Prostate gland (tissue), 2 donors: ENCODE data around the gene CHRNG. TPM values are rescaled to one million over a fixed set of nuclear protein-coding genes. Genes with fewer than 3 reads are reported as not detected.

Experiments
- DNase-seq: peaks from one replicate; pipeline ENCODE4 v3.0.0-alpha.2; 2019; ENCODE audit warnings: low spot score
- H3K27ac ChIP-seq, 2 donors: fragments of 200-600 bp; sonication (generic); 2 replicates each; pipeline ENCODE4 v1.5.1; 2017 to 2019
- H3K27me3 ChIP-seq: fragments of 200-600 bp; sonication (generic); replicated peaks from 2 replicates; pipeline ENCODE4 v1.5.1; 2019; ENCODE audit not compliant: insufficient read depth
- H3K36me3 ChIP-seq, 2 donors: fragments of 200-600 bp; sonication (generic); 1 replicate in 1 of 2; 2 replicates in 1 of 2; pipeline versions ENCODE4 v1.5.1 to v1.8.1; 2017 to 2019
- H3K4me1 ChIP-seq: fragments of 200-600 bp; sonication (generic); replicated peaks from 2 replicates; pipeline ENCODE4 v1.5.1; 2019
- H3K4me3 ChIP-seq, 2 donors: fragments of 200-600 bp; sonication (generic); 2 replicates each; pipeline ENCODE4 v1.5.1; 2017 to 2019
- H3K9me3 ChIP-seq: fragments of 200-600 bp; sonication (generic); 2 replicates; pipeline ENCODE4 v1.5.1; 2017
- POLR2A ChIP-seq: fragments of 450-650 bp; IDR thresholded peaks from one replicate; pipeline ENCODE4 v1.6.1; 2016; ENCODE audit warnings: antibody characterized with exemption, mild to moderate bottlenecking
- POLR2AphosphoS5 ChIP-seq: sonication (generic); formaldehyde crosslinking; IDR thresholded peaks from one replicate; pipeline ENCODE4 v1.6.1; 2017; ENCODE audit warnings: antibody characterized with exemption
- WGBS: methylation state at CpG from one replicate; pipeline ENCODE4 v1.1.5; 2018; 5-methylcytosine and 5-hydroxymethylcytosine counted together
- intact Hi-C: fragments of 100-400 bp; cut with DNase I; formaldehyde crosslinking; loops from one replicate; pipeline ENCODE4 v1.14.2; 2022
- total RNA-seq, 2 donors: library from RNA; depleted of rRNA; stranded (reverse); fragments of >200 nt; gene quantifications; one replicate each; pipeline ENCODE4 v1.1.0, GENCODE V29; 2016
- TF ChIP-seq, protein P1 (sequence below), 4 experiments: fragments of 200-600 bp in 2 of 4; fragments of 450-650 bp in 2 of 4; sonication (generic) in 2 of 4; IDR thresholded peaks; 1 replicate in 3 of 4; 2 replicates in 1 of 4; pipeline ENCODE4 v1.5.1; 2016 to 2019; ENCODE audit warnings: antibody characterized with exemption in 4 of 4, mild to moderate bottlenecking in 2 of 4, moderate library complexity in 2 of 4

The CHRNG gene
- total RNA-seq, 2 donors from 2014 or later = not detected

- Histone ChIP-seq H3K4me3 (no peak overlapping the region), H3K36me3 (no peaks in the 10 kb centered on the region), H3K4me1 (no peaks in the 10 kb centered on the region), H3K9me3 (no peaks in the 10 kb centered on the region), H3K27ac (no peak overlapping the region), H3K27me3 (no peaks in the 10 kb centered on the region)
- WGBS = 70% methylated on average over 14 of the region's 14 CpGs
- TF ChIP-seq POLR2AphosphoS5 (no peak), POLR2A (no peak)
- TF ChIP-seq, protein P1, sequence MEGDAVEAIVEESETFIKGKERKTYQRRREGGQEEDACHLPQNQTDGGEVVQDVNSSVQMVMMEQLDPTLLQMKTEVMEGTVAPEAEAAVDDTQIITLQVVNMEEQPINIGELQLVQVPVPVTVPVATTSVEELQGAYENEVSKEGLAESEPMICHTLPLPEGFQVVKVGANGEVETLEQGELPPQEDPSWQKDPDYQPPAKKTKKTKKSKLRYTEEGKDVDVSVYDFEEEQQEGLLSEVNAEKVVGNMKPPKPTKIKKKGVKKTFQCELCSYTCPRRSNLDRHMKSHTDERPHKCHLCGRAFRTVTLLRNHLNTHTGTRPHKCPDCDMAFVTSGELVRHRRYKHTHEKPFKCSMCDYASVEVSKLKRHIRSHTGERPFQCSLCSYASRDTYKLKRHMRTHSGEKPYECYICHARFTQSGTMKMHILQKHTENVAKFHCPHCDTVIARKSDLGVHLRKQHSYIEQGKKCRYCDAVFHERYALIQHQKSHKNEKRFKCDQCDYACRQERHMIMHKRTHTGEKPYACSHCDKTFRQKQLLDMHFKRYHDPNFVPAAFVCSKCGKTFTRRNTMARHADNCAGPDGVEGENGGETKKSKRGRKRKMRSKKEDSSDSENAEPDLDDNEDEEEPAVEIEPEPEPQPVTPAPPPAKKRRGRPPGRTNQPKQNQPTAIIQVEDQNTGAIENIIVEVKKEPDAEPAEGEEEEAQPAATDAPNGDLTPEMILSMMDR (IDR thresholded peaks at IDR 0.05) = no peak
- intact Hi-C loops = no loop called here
- no peak for DNase-seq
Measured at GRCh38 chr2:232534940-232535651, 4.4 kb upstream of the CHRNG start.

- TF ChIP-seq POLR2AphosphoS5 (no peak), POLR2A (no peak)
- TF ChIP-seq, protein P1 (IDR thresholded peaks at IDR 0.05) = no peak
- H3K9me3 ChIP-seq = no peaks in the 10 kb centered on the region
- no peak for DNase-seq
- no peaks in the 10 kb centered on the region for H3K27me3 ChIP-seq
- H3K36me3 ChIP-seq = no peaks in the 10 kb centered on the region
- 89% methylated on average over 5 of the region's 5 CpGs for WGBS
- intact Hi-C loops = no loop called here
- no peak overlapping the region for H3K4me3 ChIP-seq
- no peaks in the 10 kb centered on the region for H3K4me1 ChIP-seq
- H3K27ac ChIP-seq = no peak overlapping the region
Measured at GRCh38 chr2:232535761-232536530, 3.5 kb upstream of the CHRNG start.

- intact Hi-C loops = no loop called here
- TF ChIP-seq, protein P1 (IDR thresholded peaks at IDR 0.05) = no peak
- TF ChIP-seq POLR2A = no peak
- TF ChIP-seq POLR2AphosphoS5 = no peak
- Histone ChIP-seq H3K4me1 (no peaks in the 10 kb centered on the region), H3K27me3 (no peaks in the 10 kb centered on the region), H3K9me3 (no peaks in the 10 kb centered on the region), H3K4me3 (no peak overlapping the region), H3K27ac (no peak overlapping the region), H3K36me3 (no peaks in the 10 kb centered on the region)
- WGBS = 55% methylated on average over 5 of the region's 5 CpGs
- DNase-seq = no peak
Measured at GRCh38 chr2:232537079-232537478, 2.4 kb upstream of the CHRNG start.

GRCh38 chr2:232537499-232537898 is 2.0 kb upstream of the CHRNG start:
- no peaks in the 10 kb centered on the region for H3K4me1 ChIP-seq
- no peak overlapping the region for H3K4me3 ChIP-seq
- H3K9me3 ChIP-seq = no peaks in the 10 kb centered on the region
- DNase-seq = no peak
- no peaks in the 10 kb centered on the region for H3K36me3 ChIP-seq
- no peak overlapping the region for H3K27ac ChIP-seq
- intact Hi-C loops = no loop called here
- H3K27me3 ChIP-seq = no peaks in the 10 kb centered on the region
- 74% methylated on average over 4 of the region's 4 CpGs for WGBS
- TF ChIP-seq, protein P1 (IDR thresholded peaks at IDR 0.05) = no peak
- TF ChIP-seq POLR2A (no peak), POLR2AphosphoS5 (no peak)

GRCh38 chr2:232538671-232539070 is 821 bp upstream of the CHRNG start:
- no peak overlapping the region for H3K4me3 ChIP-seq
- intact Hi-C loops = no loop called here
- H3K4me1 ChIP-seq = no peaks in the 10 kb centered on the region
- no peak for DNase-seq
- H3K9me3 ChIP-seq = no peaks in the 10 kb centered on the region
- TF ChIP-seq POLR2AphosphoS5 = no peak
- WGBS = 27% methylated on average over 4 of the region's 4 CpGs
- no peaks in the 10 kb centered on the region for H3K36me3 ChIP-seq
- no peaks in the 10 kb centered on the region for H3K27me3 ChIP-seq
- H3K27ac ChIP-seq = no peak overlapping the region
